Panc1 (cell line): ENCODE data around the gene ZDHHC18.

ENCODE experiments used
- CTCF ChIP-seq: fragments of 450-650 bp; IDR thresholded peaks from 2 replicates; pipeline ENCODE4 v1.5.1; 2017; ENCODE audit warnings: mild to moderate bottlenecking
- POLR2AphosphoS5 ChIP-seq: IDR thresholded peaks from 2 replicates; pipeline ENCODE4 v1.6.1; 2012; ENCODE audit warnings: mild to moderate bottlenecking, low read depth, low read length, moderate library complexity
- REST ChIP-seq, 2 experiments: IDR thresholded peaks; 2 replicates each; pipeline ENCODE4 v1.6.1; 2011 to 2012; ENCODE audit warnings: low read depth in 2 of 2, control low read depth in 1 of 2, low read length in 1 of 2, mild to moderate bottlenecking in 1 of 2, moderate library complexity in 1 of 2; ENCODE audit not compliant: insufficient read depth in 1 of 2
- SIN3A ChIP-seq: IDR thresholded peaks from 2 replicates; pipeline ENCODE4 v1.6.1; 2012; ENCODE audit warnings: low read depth, mild to moderate bottlenecking, low read length, moderate library complexity, borderline replicate concordance; ENCODE audit not compliant: insufficient read depth
- TCF7L2 ChIP-seq: IDR thresholded peaks from 2 replicates; pipeline ENCODE4 v1.6.1; 2011; ENCODE audit warnings: mild to moderate bottlenecking, low read depth, low read length, inconsistent platforms

- TF ChIP-seq CTCF (no peak), POLR2AphosphoS5 (no peak), REST (IDR thresholded peaks at IDR 0.05; ENCODE audit: insufficient read depth in 1 of 2, low read depth in 2 of 2, low read length in 1 of 2) (no peak), TCF7L2 (no peak), SIN3A (no peak)
Observed at GRCh38 chr1:26791626-26792025, 34.9 kb upstream of the ZDHHC18 start.
